ENCODE data around the gene RAD51B. TPM values are rescaled to one million over a fixed set of nuclear protein-coding genes. Genes with fewer than 3 reads are reported as not detected.

The RAD51B gene
- total RNA-seq, 1 experiment from 2014 or later: 28.9 TPM

DNA sequence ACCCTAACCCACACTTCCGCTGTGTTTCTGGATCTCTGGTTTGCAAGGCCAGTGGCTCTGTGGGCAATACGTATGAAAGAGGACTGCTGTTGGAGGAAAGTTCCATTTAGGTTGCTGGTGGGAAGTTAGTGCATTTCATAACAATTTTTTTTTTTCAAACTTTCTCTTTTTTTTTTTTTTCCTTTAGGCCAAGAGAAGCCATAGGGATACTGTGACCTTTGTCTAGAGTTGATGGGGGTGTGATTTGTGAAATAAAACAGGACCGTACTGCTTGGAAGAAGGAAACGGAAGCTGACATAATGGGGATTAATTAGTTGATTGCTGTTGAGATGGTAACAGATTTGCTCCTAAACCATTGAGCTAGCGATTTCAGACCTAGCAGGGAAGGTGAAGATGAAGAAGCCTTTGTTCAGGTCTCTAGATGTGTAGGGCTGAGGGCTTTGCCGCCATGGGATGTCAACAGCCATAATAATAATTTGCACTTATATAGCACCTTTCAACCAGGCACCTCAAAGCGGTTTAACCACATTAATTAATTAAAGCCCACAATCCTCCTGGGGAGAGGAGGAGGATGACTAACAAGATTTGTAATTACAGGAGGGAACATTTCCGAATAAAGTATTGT lies 658.0 kb downstream of the RAD51B start:
- no peak for DNase-seq (ENCODE audit: low read depth, low spot score)
- in situ Hi-C loops (cut with HindIII; ENCODE audit: low pct_unique_long_range_greater_than_20kb, low sequenced_read_pairs): no loop called here

DNA sequence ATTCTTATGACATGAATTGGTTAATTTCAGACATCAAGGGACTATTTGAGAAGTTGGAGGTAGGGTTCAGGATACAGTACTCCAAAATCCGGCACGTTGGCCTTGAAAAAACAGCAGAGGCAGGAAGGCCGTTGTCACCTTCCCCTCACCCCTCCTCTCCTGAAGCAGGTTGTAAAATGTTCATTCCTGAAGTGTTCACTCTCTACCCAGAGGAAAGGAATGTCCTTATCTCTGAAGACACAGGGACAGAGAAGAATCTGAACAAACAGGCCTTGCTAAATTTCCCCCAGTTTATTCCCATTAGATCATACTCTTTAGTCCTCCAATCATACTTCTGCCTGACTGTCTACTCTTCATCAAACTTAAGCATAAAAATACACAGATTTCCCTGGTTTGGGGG lies 659.7 kb downstream of the RAD51B start:
- in situ Hi-C loops (cut with HindIII; ENCODE audit: low pct_unique_long_range_greater_than_20kb, low sequenced_read_pairs): no loop called here
- no peak for DNase-seq (ENCODE audit: low read depth, low spot score)

DNA sequence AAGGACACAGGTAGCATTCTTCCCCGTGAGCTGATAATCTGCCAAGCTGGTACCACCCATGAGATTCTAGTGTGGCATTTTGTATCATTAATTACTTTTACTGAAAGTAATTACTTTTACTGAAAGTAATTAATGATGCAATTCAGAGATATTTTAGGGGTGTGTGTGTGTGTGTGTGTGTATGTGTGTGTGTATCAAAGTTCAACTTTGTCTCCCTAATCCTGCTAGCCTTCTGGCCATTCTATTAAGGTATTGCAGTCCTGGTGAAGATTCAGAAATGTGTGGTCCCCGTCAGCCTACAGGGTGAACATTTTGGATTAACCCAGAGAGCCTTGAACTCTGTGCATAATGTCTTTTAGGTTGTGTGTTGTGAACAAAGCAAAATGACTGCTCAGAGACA lies 662.4 kb downstream of the RAD51B start:
- in situ Hi-C loops (cut with HindIII; ENCODE audit: low pct_unique_long_range_greater_than_20kb, low sequenced_read_pairs): no loop called here
- no peak for DNase-seq (ENCODE audit: low read depth, low spot score)

DNA sequence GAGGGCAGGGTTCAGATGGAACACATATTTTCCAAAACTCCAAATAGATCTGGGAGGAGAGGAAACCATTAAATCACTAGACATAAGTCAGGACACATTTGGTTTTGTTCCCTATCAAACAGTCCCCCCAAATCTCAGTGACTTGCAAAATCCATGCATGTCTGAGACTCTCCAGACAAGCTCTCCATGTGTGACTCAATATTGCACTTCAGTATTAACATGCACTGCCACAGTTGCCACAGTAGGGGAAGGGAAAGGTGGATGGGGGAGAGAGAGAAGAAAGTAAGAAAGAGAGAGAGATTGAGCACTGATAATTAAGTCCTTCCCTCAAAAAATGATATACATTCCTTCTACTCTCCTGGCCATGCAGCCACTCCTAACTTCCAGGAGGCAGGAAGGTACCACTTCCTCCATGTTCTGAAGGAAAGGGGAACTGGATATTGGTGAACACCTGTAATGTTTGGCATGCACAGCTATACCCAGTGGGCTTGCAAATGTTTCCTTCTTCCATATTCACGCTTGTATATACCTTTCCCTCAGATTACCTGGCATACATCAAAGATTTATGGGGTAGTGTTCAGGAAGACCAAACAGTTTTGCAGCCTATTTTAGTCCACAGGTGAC lies 663.3 kb downstream of the RAD51B start:
- in situ Hi-C loops (cut with HindIII; ENCODE audit: low pct_unique_long_range_greater_than_20kb, low sequenced_read_pairs): no loop called here
- DNase-seq (ENCODE audit: low read depth, low spot score): no peak

DNA sequence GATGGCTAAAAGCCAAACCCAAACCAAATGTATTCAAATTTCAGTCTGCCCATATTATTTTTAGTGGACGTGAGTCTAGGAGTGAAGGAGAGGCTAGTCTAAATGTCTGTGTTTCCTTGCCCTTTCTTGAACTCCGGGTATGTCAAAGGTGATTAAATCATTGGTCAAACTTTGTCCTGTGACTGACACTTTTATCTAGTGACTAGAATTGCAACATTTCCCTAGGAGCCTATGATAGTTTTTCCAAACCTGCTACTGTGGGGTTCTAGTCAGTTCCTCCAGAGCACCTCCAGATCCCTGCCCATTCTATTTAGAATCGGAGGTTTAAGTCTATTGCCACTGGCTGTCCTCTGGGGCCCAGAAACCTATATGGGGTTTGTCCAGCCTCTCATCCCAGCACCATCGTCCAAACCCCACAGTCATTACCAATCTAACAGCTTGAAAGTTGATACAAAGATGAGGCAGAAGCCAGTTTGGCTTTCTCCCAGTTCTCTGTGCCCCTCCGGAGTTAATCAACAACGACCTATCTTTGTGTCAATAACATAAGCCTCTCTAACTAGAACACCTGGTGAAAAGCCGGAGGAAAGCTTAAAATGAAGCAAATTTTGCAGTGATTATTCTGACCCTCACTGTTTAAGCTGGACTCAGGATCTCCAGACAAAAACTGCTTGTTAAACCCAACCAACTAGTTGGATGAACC lies 666.6 kb downstream of the RAD51B start:
- in situ Hi-C loops (cut with HindIII; ENCODE audit: low pct_unique_long_range_greater_than_20kb, low sequenced_read_pairs): no loop called here

DNA sequence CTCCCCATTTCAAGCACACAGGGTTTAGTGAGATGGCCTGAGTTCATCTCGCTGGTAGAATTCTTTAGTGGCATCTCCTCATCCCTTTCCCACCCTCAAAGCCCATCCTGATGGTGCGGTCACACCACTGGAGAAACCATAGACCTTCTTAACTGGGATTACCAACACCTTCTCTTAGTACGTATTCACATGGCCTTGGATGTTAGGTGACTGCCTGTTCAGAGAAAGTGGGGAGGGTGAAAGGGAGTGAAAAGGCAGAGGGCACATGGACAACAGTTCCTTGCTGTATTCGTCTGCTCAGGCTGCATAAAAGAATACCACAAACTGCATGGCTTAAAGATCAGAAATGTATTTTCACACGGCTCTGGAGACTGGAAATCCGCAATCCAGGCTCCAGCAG lies 667.2 kb downstream of the RAD51B start:
- in situ Hi-C loops (cut with HindIII; ENCODE audit: low pct_unique_long_range_greater_than_20kb, low sequenced_read_pairs): no loop called here
- DNase-seq (ENCODE audit: low read depth, low spot score): no peak

More for the DNA sequence above, 666.6 kb downstream of the RAD51B start:
- DNase-seq (ENCODE audit: low read depth, low spot score): no peak

DNA sequence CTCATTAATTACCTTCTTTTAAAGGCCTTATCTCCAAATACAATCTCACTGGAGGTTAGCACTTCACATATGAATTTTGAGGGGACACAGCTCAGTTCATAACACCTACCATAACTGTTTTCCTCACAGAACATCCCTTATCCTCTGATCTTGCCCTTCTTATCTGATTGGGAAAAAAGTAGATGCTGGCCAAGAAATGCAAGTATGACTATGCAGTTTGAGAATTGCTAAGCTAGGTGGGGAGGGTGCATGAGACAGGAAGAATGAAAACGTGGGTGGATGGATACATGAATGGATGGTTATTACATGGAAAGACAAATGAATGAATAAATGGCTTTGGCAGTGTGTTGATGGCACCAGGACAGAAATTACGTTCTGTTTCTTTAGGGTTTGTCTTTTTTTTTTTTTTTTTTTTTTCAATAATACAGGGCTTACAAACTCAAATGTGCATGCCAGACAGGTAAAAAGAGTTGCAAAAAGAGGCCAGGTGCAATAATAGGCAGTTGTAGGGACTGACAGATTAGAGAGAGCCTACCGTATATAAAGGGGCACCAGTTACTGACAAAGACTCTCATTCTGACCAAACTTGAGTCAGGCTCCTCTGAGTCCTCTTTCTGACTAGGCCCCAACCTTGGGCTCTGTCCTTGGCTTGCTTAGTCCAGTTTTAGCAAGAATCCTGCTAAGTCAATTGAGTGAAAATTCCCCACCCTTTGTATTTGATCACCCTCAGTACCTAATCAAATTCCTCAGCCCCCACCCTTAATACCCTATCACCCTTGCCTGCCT lies 668.4 kb downstream of the RAD51B start:
- DNase-seq (ENCODE audit: low read depth, low spot score): no peak
- in situ Hi-C loops (cut with HindIII; ENCODE audit: low pct_unique_long_range_greater_than_20kb, low sequenced_read_pairs): no loop called here

DNA sequence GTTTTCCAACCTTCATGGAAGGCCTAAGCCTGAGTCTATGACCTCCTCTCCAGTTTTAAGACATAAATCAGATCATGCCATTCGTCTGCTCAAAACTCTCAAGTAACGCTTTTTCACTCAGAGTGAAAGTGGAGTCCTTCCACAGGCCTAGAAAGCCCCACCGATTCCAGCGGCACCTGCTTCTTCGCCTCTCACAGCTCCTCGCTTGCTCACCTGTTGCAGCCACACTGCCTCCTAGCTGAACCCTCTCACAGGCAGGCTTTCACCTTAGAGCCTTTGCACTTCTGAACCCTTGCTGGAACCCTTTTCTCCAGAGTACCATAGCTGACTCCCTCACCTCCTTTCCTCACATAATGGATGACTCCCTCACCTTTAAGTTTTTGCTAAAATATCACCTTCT lies 672.2 kb downstream of the RAD51B start:
- DNase-seq (ENCODE audit: low read depth, low spot score): no peak
- in situ Hi-C loops (cut with HindIII; ENCODE audit: low pct_unique_long_range_greater_than_20kb, low sequenced_read_pairs): no loop called here

DNA sequence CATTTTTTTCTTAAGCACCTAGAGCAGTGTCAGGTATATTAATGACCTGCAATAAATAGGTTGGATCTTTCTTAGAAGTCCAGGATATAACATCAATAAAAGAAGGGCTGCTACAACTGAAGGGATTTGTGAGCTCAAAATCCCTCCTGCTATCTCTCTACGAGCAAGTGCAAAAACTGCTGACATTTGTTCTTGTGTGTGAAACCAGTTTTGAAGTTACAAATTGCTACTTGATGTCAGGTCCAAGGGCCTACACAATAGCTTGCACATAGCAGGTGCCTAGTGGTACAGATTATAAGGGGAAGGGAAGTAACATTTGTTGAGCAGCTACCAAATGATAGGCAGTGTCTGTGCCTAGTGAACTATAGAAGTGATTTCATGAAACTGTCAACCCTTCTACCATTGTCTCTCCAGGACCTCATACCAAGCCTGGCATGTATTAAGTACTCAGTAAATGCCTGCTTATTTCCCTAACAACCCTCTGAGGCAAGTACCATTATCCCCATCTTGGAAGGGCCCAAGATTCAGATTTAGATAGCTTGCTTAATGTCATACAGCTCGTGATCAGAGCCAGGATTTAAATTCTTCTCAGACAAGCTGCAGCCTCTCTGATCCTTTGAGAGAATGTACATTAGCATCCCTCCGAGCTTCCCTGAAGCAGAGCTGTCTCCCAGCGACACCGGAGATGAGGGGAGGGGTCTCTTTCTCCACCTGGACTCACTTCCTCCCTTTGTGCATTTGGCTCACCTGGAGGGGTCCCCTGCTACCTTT lies 673.0 kb downstream of the RAD51B start:
- in situ Hi-C loops (cut with HindIII; ENCODE audit: low pct_unique_long_range_greater_than_20kb, low sequenced_read_pairs): no loop called here

DNA sequence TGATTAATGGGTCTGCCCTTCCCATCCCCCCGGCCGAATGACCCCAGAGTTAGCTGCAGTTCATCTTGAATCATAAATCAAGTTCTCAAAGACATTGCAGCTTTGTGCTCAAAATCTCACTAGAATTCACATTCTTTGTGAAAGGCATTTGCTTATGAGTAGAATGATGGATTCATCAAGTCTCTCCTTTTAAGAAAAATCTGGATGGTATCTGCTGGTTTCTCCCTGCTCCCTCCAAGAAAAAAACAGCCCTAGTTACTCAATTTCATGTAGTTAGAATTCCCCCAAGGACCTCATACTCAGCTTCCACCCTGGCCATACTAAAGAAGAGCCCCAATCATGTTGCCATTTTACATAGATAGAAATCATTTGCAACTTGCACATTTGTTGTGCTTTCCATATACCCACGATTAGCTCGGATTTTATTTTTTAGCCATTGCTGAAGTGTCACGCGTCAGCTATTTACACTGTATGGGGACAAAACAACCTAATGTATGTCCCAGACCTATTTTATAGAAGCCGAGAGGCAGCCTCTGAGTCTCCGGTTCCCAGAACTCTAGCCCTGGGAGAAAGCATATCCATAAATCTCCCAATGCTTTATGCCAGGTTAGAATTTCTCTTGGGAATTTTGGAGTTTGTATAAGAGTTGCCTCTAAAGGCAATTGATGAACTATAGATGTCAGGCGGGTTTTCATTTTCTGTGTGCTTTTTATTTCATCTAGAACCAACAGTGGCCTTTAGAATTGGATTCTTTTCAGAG lies 673.8 kb downstream of the RAD51B start:
- no peak for DNase-seq (ENCODE audit: low read depth, low spot score)
- in situ Hi-C loops (cut with HindIII; ENCODE audit: low pct_unique_long_range_greater_than_20kb, low sequenced_read_pairs): no loop called here

More for the DNA sequence above, 673.0 kb downstream of the RAD51B start:
- no peak for DNase-seq (ENCODE audit: low read depth, low spot score)

DNA sequence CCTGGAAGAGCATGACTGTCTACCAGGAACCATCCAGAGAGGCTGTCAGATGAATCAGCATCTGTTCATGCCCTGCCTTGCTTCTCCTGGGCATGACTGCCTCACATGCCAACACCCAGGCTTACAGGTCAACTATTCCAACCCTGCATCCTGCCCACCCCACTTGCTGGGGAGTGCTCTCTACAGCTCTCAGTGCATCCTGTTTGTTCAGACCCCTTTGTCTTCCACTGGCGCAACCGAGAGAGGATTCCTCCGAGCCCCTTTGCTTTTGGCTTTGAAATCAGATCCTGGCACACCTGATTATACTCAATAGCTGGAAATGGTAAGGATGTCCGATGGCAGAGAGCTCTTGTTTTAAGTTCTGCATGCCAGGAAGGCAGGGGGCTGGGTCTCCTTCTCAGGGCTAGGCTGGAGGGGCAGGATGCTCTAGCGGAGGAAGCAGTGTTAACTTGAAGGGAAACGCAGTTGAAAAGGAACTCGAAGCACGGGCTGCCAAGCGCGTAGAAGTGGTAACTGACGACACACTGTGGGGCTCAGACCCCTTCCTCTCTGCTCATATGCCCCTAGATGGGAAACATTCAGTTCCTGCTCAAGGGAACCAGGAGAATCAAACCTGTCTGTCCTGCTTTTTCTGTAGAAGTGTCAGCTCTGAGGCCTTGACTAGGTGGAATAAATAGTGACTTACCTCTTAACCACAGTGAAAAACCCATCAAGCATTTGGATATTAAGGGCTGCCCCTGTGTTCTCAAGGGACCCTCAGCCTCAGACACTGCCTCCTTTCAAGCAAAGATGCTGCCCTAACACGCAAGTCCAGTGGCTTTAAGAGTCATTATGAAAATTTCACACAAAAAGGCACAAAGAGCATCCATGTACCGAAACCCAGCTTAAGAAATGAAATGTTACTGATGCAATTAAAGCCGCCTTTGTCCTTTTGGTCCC lies 675.8 kb downstream of the RAD51B start:
- DNase-seq (ENCODE audit: low read depth, low spot score): no peak
- in situ Hi-C loops (cut with HindIII; ENCODE audit: low pct_unique_long_range_greater_than_20kb, low sequenced_read_pairs): no loop called here

DNA sequence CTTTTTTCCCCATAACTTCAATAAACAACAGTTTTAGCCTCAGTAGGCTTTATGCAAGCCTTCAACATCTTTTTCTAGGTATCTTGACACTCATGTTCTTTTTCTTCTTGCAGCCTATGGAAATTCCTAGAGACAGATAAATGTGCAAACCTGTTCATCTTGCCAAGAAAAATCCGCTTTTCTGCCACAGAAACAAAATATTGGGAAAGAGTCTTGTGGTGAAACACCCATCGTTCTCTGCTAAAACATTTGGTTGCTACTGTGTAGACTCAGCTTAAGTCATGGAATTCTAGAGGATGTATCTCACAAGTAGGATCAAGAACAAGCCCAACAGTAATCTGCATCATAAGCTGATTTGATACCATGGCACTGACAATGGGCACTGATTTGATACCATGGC lies 677.4 kb downstream of the RAD51B start:
- in situ Hi-C loops (cut with HindIII; ENCODE audit: low pct_unique_long_range_greater_than_20kb, low sequenced_read_pairs): no loop called here

DNA sequence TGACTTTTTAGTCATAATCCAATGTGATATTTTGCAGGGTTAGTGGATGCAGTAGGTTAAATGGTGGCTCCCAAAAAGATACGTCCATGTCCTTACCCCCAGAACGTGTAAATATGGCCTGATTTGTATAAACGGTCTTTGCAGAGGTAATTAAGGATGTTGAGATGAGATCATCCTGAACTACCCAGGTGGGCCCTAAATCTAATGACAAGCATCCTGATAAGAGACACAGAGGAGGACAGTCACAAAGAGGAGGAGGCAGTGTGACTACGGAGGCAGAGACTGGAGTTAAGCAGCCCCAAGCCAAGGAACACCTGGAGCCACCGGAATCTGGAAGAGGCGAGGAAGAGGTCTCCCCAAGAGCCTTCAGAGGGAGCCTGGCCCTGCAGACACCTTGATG lies 679.9 kb downstream of the RAD51B start:
- in situ Hi-C loops (cut with HindIII; ENCODE audit: low pct_unique_long_range_greater_than_20kb, low sequenced_read_pairs): no loop called here
- DNase-seq (ENCODE audit: low read depth, low spot score): no peak

More for the DNA sequence above, 677.4 kb downstream of the RAD51B start:
- DNase-seq (ENCODE audit: low read depth, low spot score): no peak

DNA sequence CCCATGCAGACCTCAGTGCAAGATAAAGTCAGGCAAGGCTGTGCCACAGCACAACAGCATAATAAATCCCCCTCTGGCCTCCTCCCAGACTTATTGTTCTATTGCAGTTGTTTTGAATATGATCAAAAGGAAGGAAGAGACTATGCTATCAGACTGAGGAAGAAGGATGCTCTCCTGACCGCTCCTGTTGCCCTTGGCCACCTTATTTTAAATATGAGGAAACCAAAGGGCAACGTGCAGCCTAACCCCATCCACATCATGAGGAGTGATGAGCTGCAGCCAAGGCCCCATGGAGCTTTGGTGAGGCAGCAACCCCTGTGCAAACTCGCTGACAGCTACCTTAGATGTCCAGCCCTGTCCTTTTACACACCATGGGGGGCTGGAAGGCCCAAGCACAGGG lies 681.6 kb downstream of the RAD51B start:
- in situ Hi-C loops (cut with HindIII; ENCODE audit: low pct_unique_long_range_greater_than_20kb, low sequenced_read_pairs): no loop called here
- DNase-seq (ENCODE audit: low read depth, low spot score): no peak

DNA sequence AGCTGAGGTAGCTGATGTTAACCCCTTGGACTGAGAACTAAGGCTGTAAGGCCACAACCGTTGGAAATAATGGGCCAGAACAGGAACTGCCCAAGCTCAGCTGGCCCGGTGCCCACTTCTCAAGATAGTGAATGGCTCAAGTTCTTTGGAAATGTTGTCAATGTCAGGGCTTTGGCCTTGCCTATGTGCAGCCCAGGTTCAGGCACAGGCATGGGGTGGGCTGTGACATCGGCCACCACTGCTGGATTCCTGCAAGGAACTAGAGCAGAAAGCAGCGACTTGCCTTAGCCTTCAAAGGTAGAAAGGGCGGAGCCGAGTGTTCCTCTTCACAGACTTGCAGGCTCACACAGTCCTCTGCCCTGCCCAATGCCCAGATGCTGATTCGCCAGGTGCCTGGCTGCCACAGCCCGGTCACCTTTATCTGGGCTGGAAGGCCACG lies 682.1 kb downstream of the RAD51B start:
- in situ Hi-C loops (cut with HindIII; ENCODE audit: low pct_unique_long_range_greater_than_20kb, low sequenced_read_pairs): no loop called here
- DNase-seq (ENCODE audit: low read depth, low spot score): no peak

DNA sequence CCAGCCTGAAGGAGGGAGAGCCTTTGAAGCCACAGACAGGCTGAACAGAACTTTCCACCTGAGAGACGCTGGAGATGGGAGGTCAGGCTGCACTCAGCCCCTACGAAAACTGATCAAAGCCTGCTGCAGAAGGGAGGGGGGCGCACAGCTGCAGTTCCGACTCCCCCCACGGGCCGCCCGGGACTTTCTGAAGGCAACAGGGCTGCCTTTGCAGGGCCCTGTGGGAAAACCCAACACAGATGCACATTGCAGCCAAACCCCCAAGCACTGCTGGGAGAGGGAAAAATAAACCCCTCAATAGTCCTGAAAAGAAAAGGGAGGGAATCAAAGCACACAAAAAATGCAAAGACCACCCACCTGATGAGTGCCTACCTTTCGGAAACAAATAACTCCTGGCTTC lies 682.7 kb downstream of the RAD51B start:
- no peak for DNase-seq (ENCODE audit: low read depth, low spot score)
- in situ Hi-C loops (cut with HindIII; ENCODE audit: low pct_unique_long_range_greater_than_20kb, low sequenced_read_pairs): no loop called here

All from SK-MEL-5 (cell line).